Osteoblast (primary cell): Measurements from ENCODE around the gene DNLZ. TPM values are rescaled to one million over a fixed set of nuclear protein-coding genes. Genes with fewer than 3 reads are reported as not detected.

Experiments used
- DNase-seq: peaks from one replicate; pipeline ENCODE4 v3.0.0; 2011; ENCODE audit warnings: low spot score, mixed read lengths; ENCODE audit not compliant: insufficient read length; ENCODE audit errors: missing footprints
- H2AFZ ChIP-seq: 2 replicates; pipeline ENCODE4 v1.6.0; 2011; ENCODE audit warnings: mild to moderate bottlenecking, low read length
- H3K27ac ChIP-seq: 2 replicates; pipeline ENCODE4 v1.5.1; 2011; ENCODE audit warnings: mild to moderate bottlenecking, low read depth, low read length, moderate library complexity
- H3K27me3 ChIP-seq: 2 replicates; pipeline ENCODE4 v1.6.0; 2012; ENCODE audit warnings: mild to moderate bottlenecking, control low read depth, inconsistent platforms, low read length, moderate library complexity; ENCODE audit not compliant: insufficient read depth
- H3K36me3 ChIP-seq: 2 replicates; pipeline ENCODE4 v1.5.1; 2011; ENCODE audit warnings: mild to moderate bottlenecking, low read length, control low read depth, moderate library complexity; ENCODE audit not compliant: insufficient read depth
- H3K4me1 ChIP-seq: 2 replicates; pipeline ENCODE4 v1.5.1; 2011; ENCODE audit warnings: mild to moderate bottlenecking, low read length, control low read depth, moderate library complexity; ENCODE audit not compliant: insufficient read depth
- H3K4me2 ChIP-seq: 2 replicates; pipeline ENCODE4 v1.6.0; 2011; ENCODE audit warnings: mild to moderate bottlenecking, low read length; ENCODE audit not compliant: insufficient read depth
- H3K4me3 ChIP-seq: fragments of 200-600 bp; sonication (generic); 3 replicates; pipeline ENCODE4 v1.5.1; 2012; ENCODE audit warnings: mild to moderate bottlenecking, low read length, inconsistent platforms; ENCODE audit not compliant: insufficient read depth
- H3K79me2 ChIP-seq: 2 replicates; pipeline ENCODE4 v1.6.0; 2012; ENCODE audit warnings: mild to moderate bottlenecking, low read length, control low read depth, inconsistent platforms; ENCODE audit not compliant: insufficient read depth
- H3K9me3 ChIP-seq: 2 replicates; pipeline ENCODE4 v1.5.1; 2011; ENCODE audit warnings: low read depth, low read length, control low read depth
- H4K20me1 ChIP-seq: 2 replicates; pipeline ENCODE4 v1.6.0; 2012; ENCODE audit warnings: mild to moderate bottlenecking, low read length, control low read depth; ENCODE audit not compliant: insufficient read depth
- CTCF ChIP-seq: IDR thresholded peaks from 2 replicates; pipeline ENCODE4 v1.5.1; 2011; ENCODE audit warnings: mild to moderate bottlenecking, low read depth, low read length, moderate library complexity; ENCODE audit errors: extremely low read depth
- total RNA-seq: library from RNA; depleted of rRNA; stranded (reverse); fragments of >200 nt; gene quantifications from 2 replicates; pipeline ENCODE4 v1.2.3, GENCODE V29; 2012

The DNLZ gene
- total RNA-seq, 1 donor: 4.3 TPM

GRCh38 chr9:136351252-136351800, 12.2 kb downstream of the DNLZ start:
- Histone ChIP-seq H3K9me3 (no peaks in the 10 kb centered on the region), H3K27ac (no peak overlapping the region), H3K4me1 (peaks cover 12% of the 10 kb centered on the region), H3K79me2 (no peaks in the 10 kb centered on the region), H3K36me3 (peaks cover 20% of the 10 kb centered on the region), H2AFZ (no peak overlapping the region), H4K20me1 (peaks cover 41% of the 10 kb centered on the region), H3K4me2 (no peak overlapping the region), H3K27me3 (no peaks in the 10 kb centered on the region), H3K4me3 (no peak overlapping the region)
- no peak for DNase-seq
- TF ChIP-seq CTCF: no peak

- no peak for TF ChIP-seq CTCF
These were observed 14.0 kb downstream of the DNLZ start for GRCh38 chr9:136349546-136349945.

GRCh38 chr9:136348691-136349090, 14.9 kb downstream of the DNLZ start:
- no peak overlapping the region for H3K27ac ChIP-seq
- H3K9me3 ChIP-seq: no peaks in the 10 kb centered on the region
- no peak overlapping the region for H2AFZ ChIP-seq
- peaks cover 27% of the 10 kb centered on the region for H3K4me1 ChIP-seq
- peaks cover 16% of the 10 kb centered on the region for H3K36me3 ChIP-seq
- no peaks in the 10 kb centered on the region for H3K79me2 ChIP-seq
- no peak overlapping the region for H3K4me2 ChIP-seq
- H3K4me3 ChIP-seq: no peak overlapping the region
- no peak for DNase-seq
- peaks cover 44% of the 10 kb centered on the region for H4K20me1 ChIP-seq
- H3K27me3 ChIP-seq: no peaks in the 10 kb centered on the region
- TF ChIP-seq CTCF: no peak

More at GRCh38 chr9:136349546-136349945, 14.0 kb downstream of the DNLZ start:
- no peak for DNase-seq
- Histone ChIP-seq H3K27me3 (no peaks in the 10 kb centered on the region), H3K79me2 (no peaks in the 10 kb centered on the region), H3K36me3 (peaks cover 16% of the 10 kb centered on the region), H3K4me2 (no peak overlapping the region), H3K9me3 (no peaks in the 10 kb centered on the region), H3K4me1 (peaks cover 26% of the 10 kb centered on the region), H4K20me1 (peaks cover 46% of the 10 kb centered on the region), H3K4me3 (no peak overlapping the region), H3K27ac (no peak overlapping the region), H2AFZ (no peak overlapping the region)

GRCh38 chr9:136347472-136348256, 15.9 kb downstream of the DNLZ start:
- Histone ChIP-seq H3K4me1 (peaks cover 27% of the 10 kb centered on the region), H4K20me1 (peaks cover 39% of the 10 kb centered on the region), H3K27me3 (no peaks in the 10 kb centered on the region), H3K27ac (no peak overlapping the region), H3K9me3 (no peaks in the 10 kb centered on the region), H3K4me3 (no peak overlapping the region), H2AFZ (no peak overlapping the region), H3K79me2 (no peaks in the 10 kb centered on the region), H3K36me3 (peaks cover 16% of the 10 kb centered on the region), H3K4me2 (peak overlapping the region; percentile 28)
- no peak for DNase-seq
- TF ChIP-seq CTCF: no peak
